ENCODE measurements around the gene NR2C2AP.

- TF ChIP-seq EZH2 (IDR thresholded peaks at IDR 0.05; ENCODE audit: borderline replicate concordance, low read depth, low read length, poor library complexity, severe bottlenecking) (no peak), CTCF (conservative IDR thresholded peaks at IDR 0.05; ENCODE audit: low read depth, low read length) (no peak)
Observed at GRCh38 chr19:19169236-19170052, 33.8 kb downstream of the NR2C2AP start.
